Spinal cord (tissue), 10 donors: ENCODE results near the gene SCAF8. TPM values are rescaled to one million over a fixed set of nuclear protein-coding genes. Genes with fewer than 3 reads are reported as not detected.

Experiments used
- DNase-seq, 6 donors: peaks; one replicate each; pipeline versions ENCODE4 v3.0.0 to v3.0.0-alpha.2; 2013 to 2015; ENCODE audit warnings: low spot score in 6 of 6, low read depth in 4 of 6
- H3K27ac ChIP-seq: one replicate; pipeline ENCODE4 v1.5.1; 2013; ENCODE audit warnings: low read depth, low read length, control low read depth
- H3K27me3 ChIP-seq: one replicate; pipeline ENCODE4 v1.6.1; 2013; ENCODE audit warnings: low read length; ENCODE audit not compliant: control insufficient read depth, insufficient read depth
- H3K36me3 ChIP-seq: one replicate; pipeline ENCODE4 v1.6.1; 2013; ENCODE audit warnings: low read length; ENCODE audit not compliant: control insufficient read depth, insufficient read depth
- H3K4me1 ChIP-seq: one replicate; pipeline ENCODE4 v1.6.1; 2013; ENCODE audit warnings: low read length; ENCODE audit not compliant: control insufficient read depth, insufficient read depth
- H3K4me3 ChIP-seq: one replicate; pipeline ENCODE4 v1.5.1; 2013; ENCODE audit warnings: low read depth, low read length, control low read depth
- H3K9me3 ChIP-seq: one replicate; pipeline ENCODE4 v1.6.1; 2013; ENCODE audit warnings: low read length; ENCODE audit not compliant: control insufficient read depth, insufficient read depth
- WGBS: methylation state at CpG from one replicate; pipeline ENCODE4 v1.1.5; 2013; ENCODE audit warnings: missing lambda C conversion rate; ENCODE audit not compliant: insufficient coverage; 5-methylcytosine and 5-hydroxymethylcytosine counted together
- long read RNA-seq, 4 donors: transcript quantifications; one replicate each; lab custom pipeline, GENCODE V29; 2026
- polyA plus RNA-seq, 2 donors: library from polyadenylated mRNA; unstranded; fragments of 120-200 nt; gene quantifications; one replicate each; pipeline ENCODE4 v1.2.1, GENCODE V29; 2013; ENCODE audit not compliant: insufficient read length in 2 of 2
- total RNA-seq, 2 donors: library from RNA; depleted of rRNA in 1 of 2; stranded (reverse); fragments of 120-200 nt in 1 of 2; fragments of >200 nt in 1 of 2; gene quantifications; one replicate each; pipeline versions ENCODE4 v1.2.3 to v1.2.4, GENCODE V29; 2013 to 2014
- donor health status: healthy.

The SCAF8 gene, protein sequence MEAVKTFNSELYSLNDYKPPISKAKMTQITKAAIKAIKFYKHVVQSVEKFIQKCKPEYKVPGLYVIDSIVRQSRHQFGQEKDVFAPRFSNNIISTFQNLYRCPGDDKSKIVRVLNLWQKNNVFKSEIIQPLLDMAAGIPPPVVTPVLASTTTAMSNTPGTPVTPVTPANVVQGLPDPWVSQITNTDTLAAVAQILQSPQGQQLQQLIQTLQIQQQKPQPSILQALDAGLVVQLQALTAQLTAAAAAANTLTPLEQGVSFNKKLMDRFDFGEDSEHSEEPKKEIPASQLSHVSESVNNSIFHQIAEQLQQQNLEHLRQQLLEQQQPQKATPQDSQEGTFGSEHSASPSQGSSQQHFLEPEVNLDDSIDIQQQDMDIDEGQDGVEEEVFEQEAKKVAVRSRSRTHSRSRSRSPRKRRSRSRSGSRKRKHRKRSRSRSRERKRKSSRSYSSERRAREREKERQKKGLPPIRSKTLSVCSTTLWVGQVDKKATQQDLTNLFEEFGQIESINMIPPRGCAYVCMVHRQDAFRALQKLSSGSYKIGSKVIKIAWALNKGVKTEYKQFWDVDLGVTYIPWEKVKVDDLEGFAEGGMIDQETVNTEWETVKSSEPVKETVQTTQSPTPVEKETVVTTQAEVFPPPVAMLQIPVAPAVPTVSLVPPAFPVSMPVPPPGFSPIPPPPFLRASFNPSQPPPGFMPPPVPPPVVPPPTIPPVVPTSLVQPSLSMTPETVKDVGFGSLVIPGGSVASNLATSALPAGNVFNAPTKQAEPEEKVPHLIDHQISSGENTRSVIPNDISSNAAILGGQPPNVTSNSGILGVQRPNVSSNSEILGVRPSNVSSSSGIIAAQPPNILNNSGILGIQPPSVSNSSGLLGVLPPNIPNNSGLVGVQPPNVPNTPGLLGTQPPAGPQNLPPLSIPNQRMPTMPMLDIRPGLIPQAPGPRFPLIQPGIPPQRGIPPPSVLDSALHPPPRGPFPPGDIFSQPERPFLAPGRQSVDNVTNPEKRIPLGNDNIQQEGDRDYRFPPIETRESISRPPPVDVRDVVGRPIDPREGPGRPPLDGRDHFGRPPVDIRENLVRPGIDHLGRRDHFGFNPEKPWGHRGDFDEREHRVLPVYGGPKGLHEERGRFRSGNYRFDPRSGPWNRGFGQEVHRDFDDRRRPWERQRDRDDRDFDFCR (N-terminal part only)
- total RNA-seq, result 10 to 100 TPM; 54.7 to 69.8 TPM
- polyA plus RNA-seq, result 10 to 100 TPM; 31.1 to 36.1 TPM
- long read RNA-seq, donor 1, full-length matches to known transcripts, result 1 of 1 reads
- long read RNA-seq, donor 1, partial matches to known transcripts, result 0 of 1 reads
- long read RNA-seq, donor 1, other reads (novel, unspliced or antisense), result 0 of 1 reads
- long read RNA-seq, donor 2, partial matches to known transcripts, result 8 of 8 reads
- long read RNA-seq, donor 2, other reads (novel, unspliced or antisense), result 0 of 8 reads
- long read RNA-seq, donor 3, full-length matches to known transcripts, result 2 of 2 reads
- long read RNA-seq, donor 3, partial matches to known transcripts, result 0 of 2 reads
- long read RNA-seq, donor 3, other reads (novel, unspliced or antisense), result 0 of 2 reads
- long read RNA-seq, donor 4, full-length matches to known transcripts, result 1 of 45 reads
- long read RNA-seq, donor 4, partial matches to known transcripts, result 44 of 45 reads
- long read RNA-seq, donor 4, other reads (novel, unspliced or antisense), result 0 of 45 reads

DNA sequence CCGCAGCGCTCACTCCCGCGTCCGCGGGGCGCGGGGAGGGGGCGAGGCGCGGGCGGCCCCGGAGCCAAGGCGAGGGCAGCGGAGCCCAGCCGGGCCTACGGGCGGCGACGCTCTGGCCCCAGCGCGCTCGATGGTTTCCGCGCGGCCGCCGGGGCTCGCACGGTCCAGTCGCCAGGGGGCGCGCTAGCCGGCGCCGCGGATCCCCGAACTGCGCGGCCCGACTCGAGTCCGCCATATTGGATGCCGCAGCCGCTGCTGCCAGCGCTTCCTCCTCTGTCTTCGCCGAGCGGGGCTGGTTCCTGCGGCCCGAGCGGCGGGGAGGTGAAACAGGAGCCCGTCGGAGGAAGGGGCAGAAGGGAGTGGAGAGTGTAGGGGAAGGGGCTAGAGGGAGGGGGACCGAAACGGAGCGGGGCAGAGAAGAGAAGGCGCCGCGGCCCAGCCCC is at the start of gene SCAF8:
SCAF8 (plus strand) TSS at position 234 of the 443 bp plus-strand sequence. CDS start 485 bp downstream, outside the sequence.
- H3K4me1 ChIP-seq, result peaks cover 29% of the 10 kb centered on the region
- no peaks in the 10 kb centered on the region for H3K27me3 ChIP-seq
- 0% methylated on average over 60 of the region's 61 CpGs for WGBS
- peak within 1 kb of the TSS; percentile 86 for H3K4me3 ChIP-seq
- DNase-seq, result peak; percentile 75 to 97 (median 84)
- peak within 1 kb of the TSS; percentile 99 for H3K27ac ChIP-seq
- H3K9me3 ChIP-seq, result no peaks in the 10 kb centered on the region
- H3K36me3 ChIP-seq, result peaks cover 4% of the 10 kb centered on the region

DNA sequence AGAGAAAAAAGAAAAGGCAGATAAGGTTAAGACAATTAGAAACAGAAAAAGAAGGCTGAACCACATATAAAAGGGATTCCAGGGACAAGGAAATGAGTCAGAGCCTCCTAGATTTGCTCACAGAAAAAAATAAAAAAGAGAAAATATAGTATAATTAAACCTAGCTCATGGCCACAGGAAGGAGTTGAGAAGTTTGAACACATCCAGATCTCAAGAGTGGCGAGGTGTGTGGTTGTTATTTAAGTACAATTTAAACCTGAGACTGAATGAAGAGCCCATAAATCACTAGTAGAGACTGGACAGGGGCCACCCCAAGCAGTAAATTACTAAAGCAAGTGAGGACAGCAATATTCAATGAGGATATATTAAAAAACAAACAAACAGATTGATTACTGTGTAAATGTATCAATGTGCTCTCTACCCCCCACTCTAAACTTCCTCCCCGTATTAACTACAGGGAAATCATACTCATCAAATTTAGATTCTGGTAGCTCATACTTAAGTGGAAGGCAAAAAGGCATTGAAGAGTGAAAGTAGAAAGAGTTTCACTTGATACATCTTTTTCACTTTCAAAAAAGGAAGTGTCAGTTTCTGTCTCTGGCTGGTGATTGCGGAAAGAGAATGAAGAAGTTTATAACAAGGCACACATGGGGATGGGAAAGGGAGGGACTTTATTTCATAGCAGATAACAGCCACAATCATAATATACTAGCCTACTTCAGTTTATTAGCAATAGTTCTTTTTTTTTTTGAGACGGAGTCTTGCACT is 49.3 kb upstream of the SCAF8 start:
- no peak overlapping the region for H3K4me3 ChIP-seq
- no peaks in the 10 kb centered on the region for H3K9me3 ChIP-seq
- H3K4me1 ChIP-seq, result no peaks in the 10 kb centered on the region
- no peak overlapping the region for H3K27ac ChIP-seq
- H3K36me3 ChIP-seq, result no peaks in the 10 kb centered on the region
- DNase-seq, result no peak
- 78% methylated on average over 1 of the region's 4 CpGs for WGBS
- no peaks in the 10 kb centered on the region for H3K27me3 ChIP-seq

DNA sequence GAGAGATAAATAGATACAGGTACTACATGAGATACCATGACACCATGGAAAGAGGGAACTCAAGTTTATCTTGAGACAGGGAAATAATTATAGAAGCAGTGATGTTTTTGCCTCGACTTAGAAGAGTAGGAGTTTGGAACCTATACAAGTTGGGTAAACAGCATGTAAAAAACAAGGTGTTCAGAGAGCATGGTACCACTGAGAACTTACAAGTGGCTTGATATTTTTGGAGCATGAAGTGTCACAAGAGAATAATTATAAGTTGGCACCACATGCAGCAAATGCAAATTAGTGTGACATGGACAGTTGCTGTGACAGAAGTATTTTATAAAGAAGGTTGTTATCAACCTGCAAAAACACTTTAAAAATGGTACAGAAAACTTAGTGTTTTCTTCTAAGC is 47.1 kb upstream of the SCAF8 start:
- Histone ChIP-seq H3K36me3 (no peaks in the 10 kb centered on the region), H3K9me3 (no peaks in the 10 kb centered on the region), H3K27ac (no peak overlapping the region), H3K27me3 (no peaks in the 10 kb centered on the region), H3K4me3 (no peak overlapping the region), H3K4me1 (no peaks in the 10 kb centered on the region)
- 60% methylated on average over 1 of the region's 1 CpG for WGBS
- DNase-seq, result no peak

DNA sequence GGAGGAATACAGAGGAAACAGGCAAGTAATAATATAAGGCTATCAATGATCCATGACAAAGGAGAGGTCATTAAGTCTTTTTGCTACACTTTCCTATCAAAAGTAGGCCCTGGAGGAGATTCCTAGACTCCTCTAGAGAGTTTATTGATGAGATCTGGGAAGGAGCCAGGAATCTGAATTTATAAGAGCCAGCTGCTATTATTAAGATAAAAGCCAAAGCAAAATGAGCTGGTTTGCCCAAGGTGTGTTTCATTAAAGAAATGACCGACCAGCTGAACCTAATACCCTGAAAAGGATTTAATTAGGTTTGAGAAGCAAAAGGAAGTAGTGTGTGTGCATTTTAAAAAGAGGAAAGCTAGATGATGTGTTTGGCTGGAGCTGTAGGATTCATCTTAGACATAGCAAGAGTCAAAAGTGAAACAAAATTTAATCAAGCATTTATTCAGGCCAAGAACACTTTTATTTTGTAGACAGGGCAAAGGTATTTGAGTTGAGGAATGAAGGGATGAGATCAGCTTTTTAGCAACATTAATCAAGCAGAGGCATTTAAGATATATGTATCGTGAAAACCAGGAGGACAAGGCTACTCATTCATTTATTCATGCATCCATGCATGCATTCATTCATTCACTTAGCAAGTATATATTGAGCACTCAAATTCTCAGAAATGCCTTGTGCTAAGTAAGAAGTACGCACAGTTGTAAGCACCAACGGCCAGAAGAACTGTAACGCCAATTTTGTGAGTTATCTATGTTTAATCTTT is 43.5 kb upstream of the SCAF8 start:
- H3K36me3 ChIP-seq, result no peaks in the 10 kb centered on the region
- no peaks in the 10 kb centered on the region for H3K27me3 ChIP-seq
- H3K27ac ChIP-seq, result no peak overlapping the region
- H3K9me3 ChIP-seq, result no peaks in the 10 kb centered on the region
- no peak overlapping the region for H3K4me3 ChIP-seq
- no peaks in the 10 kb centered on the region for H3K4me1 ChIP-seq
- DNase-seq, result peak in 1 of 6 donors; percentile 73
- WGBS, result 60% methylated on average over 1 of the region's 5 CpGs

DNA sequence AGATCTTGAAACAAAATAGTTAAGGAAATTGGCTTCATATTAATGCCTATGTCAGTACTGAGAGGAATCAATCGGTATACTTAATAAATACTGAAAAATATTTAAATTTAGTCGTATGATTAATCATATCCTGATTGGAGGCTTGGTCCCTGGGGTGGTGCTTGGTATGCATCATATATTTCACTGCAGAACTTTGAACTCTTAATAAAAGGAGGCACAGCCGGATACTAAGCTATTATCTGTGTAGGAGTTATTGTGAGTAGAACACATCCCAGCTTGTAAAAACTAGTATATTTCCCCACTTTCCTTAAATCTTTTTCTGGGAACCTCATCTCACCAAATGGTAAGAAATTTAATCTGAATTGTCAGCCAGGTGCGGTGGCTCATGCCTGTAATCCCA is 42.4 kb upstream of the SCAF8 start:
- Histone ChIP-seq H3K36me3 (no peaks in the 10 kb centered on the region), H3K4me1 (no peaks in the 10 kb centered on the region), H3K9me3 (no peaks in the 10 kb centered on the region), H3K4me3 (no peak overlapping the region), H3K27me3 (no peaks in the 10 kb centered on the region), H3K27ac (no peak overlapping the region)
- 100% methylated on average over 1 of the region's 4 CpGs for WGBS
- DNase-seq, result no peak

DNA sequence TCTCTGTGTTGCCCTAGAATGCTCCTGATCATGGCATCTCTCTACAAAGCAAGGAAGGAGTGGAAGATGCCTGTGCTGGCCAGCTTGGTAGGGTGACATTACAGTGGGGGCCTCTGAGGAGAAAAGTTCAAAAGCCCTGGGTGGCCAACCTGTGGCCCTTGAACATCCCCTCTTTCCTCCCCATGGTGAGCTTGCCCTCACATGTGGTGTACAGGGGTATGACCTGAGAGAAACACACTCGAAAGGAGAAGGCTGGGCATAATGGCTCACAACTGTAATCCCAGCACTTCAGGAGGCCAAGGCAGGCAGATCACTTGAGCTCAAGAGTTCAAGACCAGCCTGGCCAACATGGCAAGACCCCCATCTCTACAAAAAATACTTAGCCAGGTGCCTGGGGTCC is 36.6 kb upstream of the SCAF8 start:
- Histone ChIP-seq H3K36me3 (no peaks in the 10 kb centered on the region), H3K4me3 (no peak overlapping the region), H3K9me3 (no peaks in the 10 kb centered on the region), H3K27ac (no peak overlapping the region), H3K27me3 (no peaks in the 10 kb centered on the region), H3K4me1 (no peaks in the 10 kb centered on the region)
- no peak for DNase-seq
- no CpG with 5 or more reads among the region's 1 CpG for WGBS

DNA sequence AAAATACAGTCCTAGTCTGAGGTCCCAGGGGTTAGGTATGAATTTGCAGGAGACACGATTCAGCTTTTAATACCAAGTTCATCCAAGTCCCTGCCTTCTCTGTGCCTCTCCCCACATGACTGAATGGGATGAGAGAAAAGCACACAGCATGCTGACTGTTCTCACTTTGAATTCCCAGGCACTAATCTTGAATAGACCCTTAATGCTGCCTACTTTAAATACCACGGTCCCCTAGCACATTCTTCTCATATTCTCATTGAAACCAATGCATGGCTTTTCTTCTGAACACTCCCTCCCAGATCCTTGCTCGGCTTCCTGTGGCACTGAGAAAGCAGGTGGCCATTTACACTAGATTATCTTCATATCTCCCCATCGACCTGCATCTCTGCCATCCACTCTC is 30.1 kb upstream of the SCAF8 start:
- WGBS, result 49% methylated on average over 3 of the region's 4 CpGs
- DNase-seq, result no peak
- Histone ChIP-seq H3K27ac (no peak overlapping the region), H3K9me3 (no peaks in the 10 kb centered on the region), H3K36me3 (no peaks in the 10 kb centered on the region), H3K4me1 (no peaks in the 10 kb centered on the region), H3K27me3 (no peaks in the 10 kb centered on the region), H3K4me3 (no peak overlapping the region)
